HG02938 (cell line): Measurements from ENCODE around the gene XRCC1.
"Not testable (repeated sequence)": the region's sequence is repeated elsewhere in the genome, so short reads cannot be mapped to it uniquely, and the experiment has no call there.

Experiments used
- ATAC-seq: cut with Tn5 transposase; IDR thresholded peaks from one replicate; pipeline ENCODE4 v1.9.1; 2021; ENCODE audit warnings: mild to moderate bottlenecking, moderate library complexity; ENCODE audit not compliant: unreplicated experiment

The XRCC1 gene

GRCh38 chr19:43523696-43524095 is 51.6 kb downstream of the XRCC1 start:
- not testable (repeated sequence) for ATAC-seq

GRCh38 chr19:43522929-43523328 is 52.4 kb downstream of the XRCC1 start:
- no peak for ATAC-seq

- no peak for ATAC-seq
Measured at GRCh38 chr19:43519436-43520088, 55.8 kb downstream of the XRCC1 start.

GRCh38 chr19:43518051-43518450 is 57.3 kb downstream of the XRCC1 start:
- ATAC-seq, result no peak

- ATAC-seq, result not testable (repeated sequence)
Measured at GRCh38 chr19:43512399-43512798, 62.9 kb downstream of the XRCC1 start.

GRCh38 chr19:43511324-43511723 is 64.0 kb downstream of the XRCC1 start:
- no peak for ATAC-seq

- ATAC-seq, result no peak
Measured at GRCh38 chr19:43510713-43511112, 64.6 kb downstream of the XRCC1 start.

GRCh38 chr19:43507880-43508279 is 67.4 kb downstream of the XRCC1 start:
- ATAC-seq, result no peak

- no peak for ATAC-seq
Measured at GRCh38 chr19:43506629-43507028, 68.7 kb downstream of the XRCC1 start.

- no peak for ATAC-seq
Measured at GRCh38 chr19:43505941-43506340, 69.4 kb downstream of the XRCC1 start.

GRCh38 chr19:43505186-43505456 is 70.2 kb downstream of the XRCC1 start:
- no peak for ATAC-seq

- peak; percentile 29 for ATAC-seq
Measured at GRCh38 chr19:43504426-43505185, 70.7 kb downstream of the XRCC1 start, which contains the start of gene PHLDB3. Gene PHLDB3, minus strand, starts transcription at chr19:43504746. Its CDS starts 628 bp downstream, at chr19:43504118.

GRCh38 chr19:43503501-43504425 is 71.6 kb downstream of the XRCC1 start:
- ATAC-seq, result peak; percentile 90

- no peak for ATAC-seq
Measured at GRCh38 chr19:43502419-43502976, 72.8 kb downstream of the XRCC1 start.

GRCh38 chr19:43501661-43502418 is 73.5 kb downstream of the XRCC1 start:
- ATAC-seq, result no peak

- no peak for ATAC-seq
Measured at GRCh38 chr19:43499042-43499441, 76.3 kb downstream of the XRCC1 start.

GRCh38 chr19:43498233-43498842 is 77.0 kb downstream of the XRCC1 start:
- no peak for ATAC-seq

GRCh38 chr19:43496960-43497359 is 78.4 kb downstream of the XRCC1 start:
- no peak for ATAC-seq

- no peak for ATAC-seq
Measured at GRCh38 chr19:43495082-43495481, 80.2 kb downstream of the XRCC1 start.
